Esophagus muscularis mucosa (tissue), 4 donors: ENCODE results near the gene NAP1L5. TPM values are rescaled to one million over a fixed set of nuclear protein-coding genes. Genes with fewer than 3 reads are reported as not detected.

Experiments used
- DNase-seq: peaks from one replicate; pipeline ENCODE4 v3.0.0-alpha.2; 2017; ENCODE audit errors: extremely low spot score
- H3K27ac ChIP-seq, 4 donors: fragments of 200-600 bp; sonication (generic); replicated peaks in 1 of 4; 1 replicate in 3 of 4; 2 replicates in 1 of 4; pipeline ENCODE4 v1.5.1; 2016 to 2019; ENCODE audit warnings: mild to moderate bottlenecking in 1 of 4
- H3K27me3 ChIP-seq, 4 donors: fragments of 200-600 bp; sonication (generic); one replicate each; pipeline versions ENCODE4 v1.5.1 to v1.6.0; 2016 to 2019
- H3K36me3 ChIP-seq, 4 donors: fragments of 200-600 bp; sonication (generic); one replicate each; pipeline ENCODE4 v1.5.1; 2016 to 2019
- H3K4me1 ChIP-seq, 4 donors: fragments of 200-600 bp; sonication (generic); one replicate each; pipeline ENCODE4 v1.5.1; 2016 to 2019
- H3K4me3 ChIP-seq, 4 donors: fragments of 200-600 bp; sonication (generic); 1 replicate in 2 of 4; 2 replicates in 2 of 4; pipeline ENCODE4 v1.5.1; 2016 to 2019; ENCODE audit warnings: mild to moderate bottlenecking in 4 of 4, moderate library complexity in 1 of 4
- H3K9me3 ChIP-seq, 4 donors: fragments of 200-600 bp; sonication (generic); 1 replicate in 3 of 4; 2 replicates in 1 of 4; pipeline ENCODE4 v1.5.1; 2016 to 2019
- CTCF ChIP-seq, 3 experiments: fragments of 200-600 bp in 2 of 3; fragments of 450-650 bp in 1 of 3; sonication (generic) in 2 of 3; IDR thresholded peaks; one replicate each; pipeline ENCODE4 v1.5.1; 2017 to 2019; ENCODE audit warnings: antibody characterized with exemption in 3 of 3, mild to moderate bottlenecking in 2 of 3, moderate library complexity in 1 of 3
- EP300 ChIP-seq: sonication (generic); formaldehyde crosslinking; IDR thresholded peaks from one replicate; pipeline ENCODE4 v1.6.1; 2017; ENCODE audit warnings: antibody characterized with exemption
- POLR2A ChIP-seq: fragments of 450-650 bp; IDR thresholded peaks from one replicate; pipeline ENCODE4 v1.6.1; 2017; ENCODE audit warnings: antibody characterized with exemption, moderate library complexity, mild to moderate bottlenecking, low read depth
- POLR2AphosphoS5 ChIP-seq, 2 donors: sonication (generic); formaldehyde crosslinking; IDR thresholded peaks; one replicate each; pipeline ENCODE4 v1.6.1; 2017; ENCODE audit warnings: antibody characterized with exemption in 2 of 2
- WGBS: methylation state at CpG from one replicate; pipeline ENCODE4 v1.1.5; 2018; 5-methylcytosine and 5-hydroxymethylcytosine counted together
- intact Hi-C: fragments of 100-400 bp; cut with DNase I; formaldehyde crosslinking; loops from one replicate; pipeline ENCODE4 v1.15.1; 2023
- total RNA-seq, 4 donors: library from RNA; depleted of rRNA; stranded (reverse); fragments of >200 nt; gene quantifications; one replicate each; pipeline versions ENCODE4 v1.1.0 to v1.2.1, GENCODE V29; 2016

Gene NAP1L5
- total RNA-seq, 4 donors from 2014 or later = 5.7 to 10.1 (median 7.8) TPM

GRCh38 chr4:88720451-88721428, 23.1 kb upstream of the NAP1L5 start:
- WGBS = 60% methylated on average over 8 of the region's 10 CpGs
- H3K4me1 ChIP-seq = peaks cover 21 to 44% (median 39%) of the 10 kb centered on the region in 4 donors
- peak overlapping the region; percentile 19 to 45 (median 32) for H3K27ac ChIP-seq
- H3K27me3 ChIP-seq = no peaks in the 10 kb centered on the region
- TF ChIP-seq POLR2AphosphoS5 (IDR thresholded peaks at IDR 0.05) (no peak), POLR2A (no peak), EP300 (no peak), CTCF (IDR thresholded peaks at IDR 0.05) (no peak)
- H3K36me3 ChIP-seq = peaks cover 20 to 49% (median 29%) of the 10 kb centered on the region in 4 donors
- intact Hi-C loops = no loop called here
- DNase-seq = no peak
- H3K9me3 ChIP-seq = peaks cover 0 to 14% (median 12%) of the 10 kb centered on the region in 4 donors
- no peak overlapping the region for H3K4me3 ChIP-seq

- Histone ChIP-seq H3K27me3 (no peaks in the 10 kb centered on the region), H3K4me1 (peaks cover 21 to 43% (median 38%) of the 10 kb centered on the region in 4 donors), H3K9me3 (peaks cover 0 to 14% (median 12%) of the 10 kb centered on the region in 4 donors), H3K27ac (no peak overlapping the region), H3K36me3 (peaks cover 20 to 49% (median 27%) of the 10 kb centered on the region in 4 donors), H3K4me3 (no peak overlapping the region)
- TF ChIP-seq POLR2AphosphoS5 (IDR thresholded peaks at IDR 0.05) (no peak), EP300 (no peak), CTCF (IDR thresholded peaks at IDR 0.05) (no peak), POLR2A (no peak)
- WGBS = 91% methylated on average over 1 of the region's 1 CpG
- no peak for DNase-seq
- intact Hi-C loops = no loop called here
Observed at GRCh38 chr4:88719381-88719780, 21.8 kb upstream of the NAP1L5 start.

- no peak for DNase-seq
- H3K36me3 ChIP-seq = peaks cover 20 to 39% (median 26%) of the 10 kb centered on the region in 4 donors
- TF ChIP-seq POLR2A = no peak
- TF ChIP-seq POLR2AphosphoS5 (IDR thresholded peaks at IDR 0.05) = no peak
- TF ChIP-seq CTCF (IDR thresholded peaks at IDR 0.05) = no peak
- no peak for TF ChIP-seq EP300
- WGBS = 100% methylated on average over 5 of the region's 5 CpGs
- no peak overlapping the region for H3K4me3 ChIP-seq
- H3K4me1 ChIP-seq = peaks cover 17 to 30% (median 26%) of the 10 kb centered on the region in 4 donors
- no peaks in the 10 kb centered on the region for H3K27me3 ChIP-seq
- no peak overlapping the region for H3K27ac ChIP-seq
- intact Hi-C loops = no loop called here
- peaks cover 0 to 14% (median 12%) of the 10 kb centered on the region in 4 donors for H3K9me3 ChIP-seq
Observed at GRCh38 chr4:88718098-88718497, 20.5 kb upstream of the NAP1L5 start.

GRCh38 chr4:88713782-88714181, 16.2 kb upstream of the NAP1L5 start:
- intact Hi-C loops = no loop called here
- WGBS = 79% methylated on average over 1 of the region's 1 CpG
- no peaks in the 10 kb centered on the region for H3K4me1 ChIP-seq
- no peak overlapping the region for H3K27ac ChIP-seq
- no peak for DNase-seq
- TF ChIP-seq POLR2A (no peak), POLR2AphosphoS5 (IDR thresholded peaks at IDR 0.05) (no peak), CTCF (IDR thresholded peaks at IDR 0.05) (no peak), EP300 (no peak)
- no peaks in the 10 kb centered on the region for H3K27me3 ChIP-seq
- H3K36me3 ChIP-seq = peaks cover 23 to 47% (median 42%) of the 10 kb centered on the region in 4 donors
- H3K4me3 ChIP-seq = no peak overlapping the region
- H3K9me3 ChIP-seq = peaks cover 0 to 14% (median 12%) of the 10 kb centered on the region in 4 donors
